ENCODE measurements around the gene C1QA.

DNA sequence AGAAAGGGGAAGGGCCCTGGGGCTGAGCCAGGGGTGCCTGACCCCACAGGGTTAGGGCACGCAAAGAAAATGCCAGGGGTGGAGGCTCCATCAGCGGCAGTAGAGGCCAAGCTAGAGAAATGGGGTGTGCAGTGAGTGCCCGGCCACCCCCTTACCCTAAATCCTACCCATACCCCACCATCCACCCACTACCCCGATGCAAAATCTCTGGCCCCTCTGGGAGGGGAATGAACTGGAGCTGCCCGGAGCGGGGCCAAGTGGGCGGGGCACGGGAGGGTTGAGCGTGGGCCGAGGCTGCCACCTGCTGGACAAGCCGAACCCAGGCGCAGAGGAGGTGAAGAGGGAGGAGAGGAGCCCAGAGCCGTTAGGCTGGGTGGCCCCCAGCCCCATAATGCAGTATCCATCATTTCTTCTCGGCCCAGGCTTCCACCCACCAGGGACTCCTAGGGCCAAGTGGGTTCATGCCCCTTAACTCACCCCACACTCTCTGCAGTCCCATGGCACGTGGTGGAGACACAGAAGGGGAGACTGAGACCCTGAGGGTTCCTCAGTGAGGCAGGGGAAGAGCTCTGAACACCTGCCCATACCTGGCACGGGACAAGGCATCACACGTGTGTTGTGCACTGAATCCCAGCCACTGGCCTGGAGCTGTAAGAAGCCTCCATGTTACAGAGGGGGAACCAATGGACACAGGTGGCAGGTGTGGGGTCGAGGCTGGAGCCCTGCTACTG lies 5.6 kb downstream of the C1QA start:
- TF ChIP-seq CTCF (IDR thresholded peaks at IDR 0.05) (no peak), POLR2A (IDR thresholded peaks at IDR 0.05) (no peak)
